ENCODE data around the gene C15orf61. TPM values are rescaled to one million over a fixed set of nuclear protein-coding genes. Genes with fewer than 3 reads are reported as not detected.

Gene C15orf61
- total and polyA plus RNA-seq, 12 donors = 2.7 to 15.0 (median 10.9) TPM

GRCh38 chr15:67556976-67557570 lies 36.1 kb downstream of the C15orf61 start:
- H3K4me1 ChIP-seq = peaks cover 0 to 8% (median 0%) of the 10 kb centered on the region in 9 donors
- intact Hi-C loops (cut with DNase I) = no loop called here
- WGBS, 2 donors = 81 to 83% methylated on average over 3 of the region's 3 CpGs

GRCh38 chr15:67558502-67558901 lies 37.6 kb downstream of the C15orf61 start:
- DNase-seq (no peak), ATAC-seq (no peak)
- Histone ChIP-seq H3K27ac (no peak overlapping the region), H3K27me3 (no peaks in the 10 kb centered on the region), H3K9me3 (peaks cover 0 to 4% (median 0%) of the 10 kb centered on the region in 11 donors), H3K4me1 (peaks cover 0 to 8% (median 0%) of the 10 kb centered on the region in 9 donors), H3K36me3 (peaks cover 0 to 33% (median 0%) of the 10 kb centered on the region in 9 donors), H3K4me3 (no peak overlapping the region)
- no peak for TF ChIP-seq CTCF (IDR thresholded peaks at IDR 0.05)
- intact Hi-C loops (cut with DNase I) = no loop called here
- WGBS, 2 donors = 91 to 95% methylated on average over 4 of the region's 4 CpGs

More at GRCh38 chr15:67556976-67557570, 36.1 kb downstream of the C15orf61 start:
- DNase-seq = no peak
- Histone ChIP-seq H3K27me3 (no peaks in the 10 kb centered on the region), H3K4me3 (no peak overlapping the region), H3K9me3 (peaks cover 0 to 4% (median 0%) of the 10 kb centered on the region in 11 donors), H3K27ac (no peak overlapping the region), H3K36me3 (peaks cover 0 to 35% (median 0%) of the 10 kb centered on the region in 9 donors)
- TF ChIP-seq CTCF (IDR thresholded peaks at IDR 0.05) = no peak
- ATAC-seq = no peak

- H3K27me3 ChIP-seq = no peaks in the 10 kb centered on the region
- TF ChIP-seq CTCF (IDR thresholded peaks at IDR 0.05) = no peak
- H3K27ac ChIP-seq = no peak overlapping the region
- peaks cover 0 to 9% (median 0%) of the 10 kb centered on the region in 9 donors for H3K4me1 ChIP-seq
- H3K36me3 ChIP-seq = peaks cover 0 to 40% (median 0%) of the 10 kb centered on the region in 9 donors
- no peak for ATAC-seq
- H3K9me3 ChIP-seq = peaks cover 0 to 4% (median 0%) of the 10 kb centered on the region in 11 donors
- H3K4me3 ChIP-seq = no peak overlapping the region
- no peak for DNase-seq
- WGBS, 2 donors = 98 to 100% methylated on average over 1 of the region's 1 CpG
- intact Hi-C loops (cut with DNase I) = no loop called here
These were observed 38.2 kb downstream of the C15orf61 start for GRCh38 chr15:67559158-67559557.

GRCh38 chr15:67559576-67559975 lies 38.6 kb downstream of the C15orf61 start:
- H3K4me3 ChIP-seq = no peak overlapping the region
- intact Hi-C loops (cut with DNase I) = no loop called here
- no peaks in the 10 kb centered on the region for H3K27me3 ChIP-seq
- peaks cover 0 to 43% (median 0%) of the 10 kb centered on the region in 9 donors for H3K36me3 ChIP-seq
- WGBS, 2 donors = 94 to 100% methylated on average over 2 of the region's 2 CpGs
- no peak for ATAC-seq
- TF ChIP-seq CTCF (IDR thresholded peaks at IDR 0.05) = no peak
- DNase-seq = no peak
- H3K9me3 ChIP-seq = peaks cover 0 to 4% (median 0%) of the 10 kb centered on the region in 11 donors
- peaks cover 0 to 12% (median 0%) of the 10 kb centered on the region in 9 donors for H3K4me1 ChIP-seq
- no peak overlapping the region for H3K27ac ChIP-seq

Measured in heart right ventricle (tissue), 16 donors.